DOHH2 (cell line): Measurements from ENCODE around the gene RCE1.

Experiments
- EZH2phosphoT487 ChIP-seq: fragments of 200-600 bp; sonication (generic); IDR thresholded peaks from 2 replicates; pipeline ENCODE4 v1.6.1; 2017; ENCODE audit warnings: borderline replicate concordance, mild to moderate bottlenecking, antibody characterized with exemption, low read length, moderate library complexity, mixed read lengths
- TF ChIP-seq, protein P1 (sequence below): fragments of 200-600 bp; sonication (generic); IDR thresholded peaks from one replicate; pipeline ENCODE4 v1.5.1; 2014; ENCODE audit warnings: antibody characterized with exemption, mild to moderate bottlenecking, low read depth, low read length; ENCODE audit not compliant: poor library complexity, severe bottlenecking

DNA sequence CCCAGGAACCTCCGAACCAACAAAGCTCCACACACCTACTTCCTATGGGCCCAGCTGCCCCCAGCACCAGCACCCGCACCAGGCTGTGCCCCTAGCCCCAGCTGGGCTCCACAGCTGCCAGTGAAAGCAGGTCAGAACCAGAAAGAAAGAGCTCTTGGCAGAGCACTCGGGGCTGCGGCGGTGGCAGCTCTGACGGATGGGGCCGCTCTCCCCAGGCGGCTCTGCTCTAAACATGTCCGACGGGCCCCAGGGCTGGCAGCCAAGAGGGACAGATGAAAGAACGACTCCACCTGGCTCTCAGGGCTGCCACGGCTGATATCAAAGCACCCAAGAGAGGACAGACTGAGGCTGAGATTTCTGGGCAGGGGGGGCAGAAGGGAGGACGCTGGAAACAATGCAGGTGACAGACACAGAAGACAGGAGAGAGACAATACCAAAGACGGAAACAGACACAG is 39.3 kb downstream of the RCE1 start:
- TF ChIP-seq, protein P1, sequence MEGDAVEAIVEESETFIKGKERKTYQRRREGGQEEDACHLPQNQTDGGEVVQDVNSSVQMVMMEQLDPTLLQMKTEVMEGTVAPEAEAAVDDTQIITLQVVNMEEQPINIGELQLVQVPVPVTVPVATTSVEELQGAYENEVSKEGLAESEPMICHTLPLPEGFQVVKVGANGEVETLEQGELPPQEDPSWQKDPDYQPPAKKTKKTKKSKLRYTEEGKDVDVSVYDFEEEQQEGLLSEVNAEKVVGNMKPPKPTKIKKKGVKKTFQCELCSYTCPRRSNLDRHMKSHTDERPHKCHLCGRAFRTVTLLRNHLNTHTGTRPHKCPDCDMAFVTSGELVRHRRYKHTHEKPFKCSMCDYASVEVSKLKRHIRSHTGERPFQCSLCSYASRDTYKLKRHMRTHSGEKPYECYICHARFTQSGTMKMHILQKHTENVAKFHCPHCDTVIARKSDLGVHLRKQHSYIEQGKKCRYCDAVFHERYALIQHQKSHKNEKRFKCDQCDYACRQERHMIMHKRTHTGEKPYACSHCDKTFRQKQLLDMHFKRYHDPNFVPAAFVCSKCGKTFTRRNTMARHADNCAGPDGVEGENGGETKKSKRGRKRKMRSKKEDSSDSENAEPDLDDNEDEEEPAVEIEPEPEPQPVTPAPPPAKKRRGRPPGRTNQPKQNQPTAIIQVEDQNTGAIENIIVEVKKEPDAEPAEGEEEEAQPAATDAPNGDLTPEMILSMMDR, result no peak
- no peak for TF ChIP-seq EZH2phosphoT487
